Loucy (cell line): ENCODE results near the gene KAT2B.

Experiments
- H2AFZ ChIP-seq: fragments of 200-600 bp; sonication (generic); 2 replicates; pipeline ENCODE4 v1.6.0; 2016; ENCODE audit warnings: antibody characterized with exemption, mild to moderate bottlenecking, low read length, moderate library complexity
- H3F3A ChIP-seq: fragments of 200-600 bp; 2 replicates; pipeline ENCODE4 v1.6.0; 2016; ENCODE audit warnings: antibody characterized with exemption, low read depth, mild to moderate bottlenecking
- H3K27me3 ChIP-seq: fragments of 200-600 bp; sonication (generic); 2 replicates; pipeline ENCODE4 v1.6.1; 2014; ENCODE audit warnings: low read length, mild to moderate bottlenecking; ENCODE audit not compliant: insufficient read depth, poor library complexity, severe bottlenecking
- H3K36me3 ChIP-seq: fragments of 200-600 bp; sonication (generic); 2 replicates; pipeline ENCODE4 v1.6.1; 2016; ENCODE audit warnings: low read length; ENCODE audit not compliant: insufficient read depth
- H3K4me1 ChIP-seq: fragments of 200-600 bp; sonication (generic); 2 replicates; pipeline ENCODE4 v1.5.1; 2014; ENCODE audit warnings: low read length, mild to moderate bottlenecking; ENCODE audit not compliant: insufficient read depth, poor library complexity, severe bottlenecking
- H3K4me2 ChIP-seq: fragments of 200-600 bp; sonication (generic); 2 replicates; pipeline ENCODE4 v1.6.0; 2014; ENCODE audit warnings: antibody characterized with exemption, low read length, low read depth, mild to moderate bottlenecking; ENCODE audit not compliant: poor library complexity, severe bottlenecking
- H3K4me3 ChIP-seq: fragments of 200-600 bp; sonication (generic); 2 replicates; pipeline ENCODE4 v1.5.1; 2014; ENCODE audit warnings: low read length, mild to moderate bottlenecking, mixed read lengths; ENCODE audit not compliant: poor library complexity, severe bottlenecking
- H3K79me2 ChIP-seq: fragments of 200-600 bp; sonication (generic); 2 replicates; pipeline ENCODE4 v1.6.1; 2014; ENCODE audit warnings: low read length; ENCODE audit not compliant: insufficient read depth
- H3K9ac ChIP-seq: fragments of 200-600 bp; sonication (generic); 2 replicates; pipeline ENCODE4 v1.6.0; 2014; ENCODE audit warnings: mild to moderate bottlenecking, low read depth, low read length, moderate library complexity; ENCODE audit not compliant: poor library complexity, severe bottlenecking
- H3K9me2 ChIP-seq: fragments of 200-600 bp; sonication (generic); replicated peaks from 2 replicates; pipeline ENCODE4 v1.6.1; 2016; ENCODE audit warnings: low read depth, low read length, mixed read lengths
- H3K9me3 ChIP-seq: fragments of 200-600 bp; sonication (generic); 2 replicates; pipeline ENCODE4 v1.6.1; 2014; ENCODE audit warnings: mild to moderate bottlenecking, antibody characterized with exemption, low read length, low read depth; ENCODE audit not compliant: insufficient read depth
- H4K20me1 ChIP-seq: fragments of 200-600 bp; sonication (generic); 2 replicates; pipeline ENCODE4 v1.6.0; 2014; ENCODE audit warnings: antibody characterized with exemption, low read length, mild to moderate bottlenecking; ENCODE audit not compliant: insufficient read depth, poor library complexity, severe bottlenecking
- EZH2phosphoT487 ChIP-seq: fragments of 200-600 bp; IDR thresholded peaks from 2 replicates; pipeline ENCODE4 v1.6.1; 2018; ENCODE audit warnings: antibody characterized with exemption, mild to moderate bottlenecking, moderate library complexity, borderline replicate concordance
- TF ChIP-seq, protein P1 (sequence below): fragments of 200-600 bp; sonication (generic); conservative IDR thresholded peaks from 2 replicates; pipeline ENCODE4 v1.5.1; 2014; ENCODE audit warnings: mild to moderate bottlenecking, antibody characterized with exemption, low read length

Gene KAT2B

DNA sequence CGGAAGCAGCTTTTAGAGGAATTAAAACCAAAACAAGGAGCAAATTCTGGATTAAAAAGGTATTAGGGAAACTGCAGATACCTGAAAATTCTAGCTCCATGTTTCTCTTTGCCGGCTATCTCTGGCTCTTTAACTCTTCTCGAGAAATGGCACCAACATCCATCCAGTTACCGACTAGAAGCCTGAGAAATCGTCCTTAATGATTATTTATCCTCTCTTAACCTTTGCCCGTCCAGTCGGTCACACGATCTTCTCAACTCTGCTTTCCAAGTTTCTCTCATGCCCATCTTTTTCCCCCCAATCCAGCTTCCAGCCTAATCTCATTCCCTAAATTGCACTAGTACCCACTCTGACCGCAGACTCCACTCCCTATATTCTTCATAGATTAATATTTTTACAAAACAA is 146.4 kb downstream of the KAT2B start:
- Histone ChIP-seq H3K4me1 (peaks cover 30% of the 10 kb centered on the region), H3K36me3 (peaks cover 11% of the 10 kb centered on the region; the same call in 1 of the 2 replicates), H3K79me2 (peaks cover 42% of the 10 kb centered on the region), H3K9me3 (no peaks in the 10 kb centered on the region), H3F3A (no peaks in the 10 kb centered on the region), H3K27me3 (no peaks in the 10 kb centered on the region), H2AFZ (peak overlapping the region; percentile 79), H4K20me1 (peaks cover 12% of the 10 kb centered on the region), H3K9ac (peak overlapping the region; percentile 90), H3K4me2 (peak overlapping the region; percentile 95), H3K9me2 (no peaks in the 10 kb centered on the region), H3K4me3 (peak overlapping the region; percentile 94)
- TF ChIP-seq EZH2phosphoT487, result no peak

DNA sequence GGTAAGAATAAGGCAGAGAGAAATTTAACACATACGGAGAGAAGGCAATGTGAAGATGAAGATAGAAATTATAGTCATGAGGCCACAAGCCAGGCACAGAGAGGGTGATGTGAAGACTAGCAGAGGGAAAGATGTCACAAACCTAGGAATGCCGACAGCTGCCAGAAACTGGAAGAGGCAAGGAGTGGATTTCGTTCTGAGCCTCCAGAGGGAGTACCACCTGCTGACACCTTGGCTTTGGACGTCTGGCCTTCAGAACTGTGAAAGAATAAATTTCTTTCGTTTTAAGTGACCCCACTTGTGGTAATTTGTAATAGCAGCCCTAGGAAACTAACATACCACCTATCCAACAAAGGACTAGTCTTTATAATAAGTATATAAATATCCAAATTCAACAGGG is 150.7 kb downstream of the KAT2B start:
- Histone ChIP-seq H3K9ac (no peak overlapping the region), H3K4me2 (no peak overlapping the region), H3F3A (no peaks in the 10 kb centered on the region), H3K36me3 (no peaks in the 10 kb centered on the region), H3K79me2 (no peaks in the 10 kb centered on the region), H3K9me2 (no peaks in the 10 kb centered on the region), H3K4me1 (peaks cover 8% of the 10 kb centered on the region), H2AFZ (no peak overlapping the region), H4K20me1 (no peaks in the 10 kb centered on the region), H3K9me3 (no peaks in the 10 kb centered on the region), H3K27me3 (no peaks in the 10 kb centered on the region), H3K4me3 (no peak overlapping the region)
- TF ChIP-seq EZH2phosphoT487, result no peak
- TF ChIP-seq, protein P1, sequence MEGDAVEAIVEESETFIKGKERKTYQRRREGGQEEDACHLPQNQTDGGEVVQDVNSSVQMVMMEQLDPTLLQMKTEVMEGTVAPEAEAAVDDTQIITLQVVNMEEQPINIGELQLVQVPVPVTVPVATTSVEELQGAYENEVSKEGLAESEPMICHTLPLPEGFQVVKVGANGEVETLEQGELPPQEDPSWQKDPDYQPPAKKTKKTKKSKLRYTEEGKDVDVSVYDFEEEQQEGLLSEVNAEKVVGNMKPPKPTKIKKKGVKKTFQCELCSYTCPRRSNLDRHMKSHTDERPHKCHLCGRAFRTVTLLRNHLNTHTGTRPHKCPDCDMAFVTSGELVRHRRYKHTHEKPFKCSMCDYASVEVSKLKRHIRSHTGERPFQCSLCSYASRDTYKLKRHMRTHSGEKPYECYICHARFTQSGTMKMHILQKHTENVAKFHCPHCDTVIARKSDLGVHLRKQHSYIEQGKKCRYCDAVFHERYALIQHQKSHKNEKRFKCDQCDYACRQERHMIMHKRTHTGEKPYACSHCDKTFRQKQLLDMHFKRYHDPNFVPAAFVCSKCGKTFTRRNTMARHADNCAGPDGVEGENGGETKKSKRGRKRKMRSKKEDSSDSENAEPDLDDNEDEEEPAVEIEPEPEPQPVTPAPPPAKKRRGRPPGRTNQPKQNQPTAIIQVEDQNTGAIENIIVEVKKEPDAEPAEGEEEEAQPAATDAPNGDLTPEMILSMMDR, result no peak

DNA sequence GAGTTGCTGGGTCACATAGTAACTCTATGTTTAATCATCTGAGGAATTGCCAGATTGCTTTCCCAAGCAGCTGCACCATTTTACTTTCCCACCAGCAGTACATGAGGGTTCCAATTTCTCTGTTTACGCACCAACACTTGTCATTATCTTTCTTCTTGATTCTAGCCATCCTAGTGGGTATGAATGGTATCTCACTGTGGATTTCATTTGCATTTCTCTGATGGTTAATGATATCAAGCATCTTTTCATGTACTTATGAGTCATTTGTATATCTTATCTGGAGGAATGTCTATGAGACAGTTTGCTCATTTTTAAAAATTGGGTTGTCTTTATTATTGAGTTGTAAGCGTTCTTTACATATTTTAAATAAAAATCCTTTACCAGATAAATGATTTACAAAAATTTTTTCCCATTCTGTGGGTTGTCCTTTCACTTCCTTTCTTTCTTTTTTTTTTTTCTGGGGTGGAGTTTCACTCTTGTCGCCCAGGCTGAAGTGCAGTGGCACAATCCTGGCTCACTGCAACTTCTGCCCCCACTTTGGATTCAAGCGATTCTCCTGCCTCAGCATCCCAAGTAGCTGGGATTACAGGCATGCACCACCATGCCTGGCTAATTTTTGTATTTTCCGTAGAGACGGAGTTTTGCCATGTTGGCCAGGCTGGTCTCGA is 154.7 kb downstream of the KAT2B start:
- Histone ChIP-seq H3K4me1 (no peaks in the 10 kb centered on the region), H3K9me2 (no peaks in the 10 kb centered on the region), H3F3A (no peaks in the 10 kb centered on the region), H3K4me2 (no peak overlapping the region), H2AFZ (no peak overlapping the region), H3K9ac (no peak overlapping the region), H3K4me3 (no peak overlapping the region), H3K79me2 (no peaks in the 10 kb centered on the region), H3K36me3 (no peaks in the 10 kb centered on the region), H3K27me3 (no peaks in the 10 kb centered on the region), H3K9me3 (no peaks in the 10 kb centered on the region), H4K20me1 (no peaks in the 10 kb centered on the region)
- TF ChIP-seq EZH2phosphoT487, result no peak
- TF ChIP-seq, protein P1, result no peak

DNA sequence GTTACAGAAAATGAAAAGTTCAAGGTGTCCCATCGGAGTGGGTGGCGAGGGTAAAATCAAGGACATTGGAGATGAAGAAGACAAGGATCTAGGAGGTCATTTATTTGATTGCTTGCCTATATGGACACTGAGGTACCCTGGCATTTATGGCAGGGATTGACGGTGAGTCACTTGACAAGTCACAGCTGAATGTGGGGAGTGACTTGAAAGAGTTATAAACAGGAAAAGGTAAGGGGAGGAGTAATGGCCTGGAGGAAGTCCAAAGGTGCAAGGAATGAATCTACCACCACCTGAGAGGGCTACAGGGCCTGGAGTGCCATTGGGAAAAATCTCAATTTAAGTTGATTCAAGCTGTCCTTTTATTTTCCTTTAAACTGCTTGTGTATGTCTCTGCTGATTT is 157.5 kb downstream of the KAT2B start:
- H3K4me3 ChIP-seq, result no peak overlapping the region
- H3F3A ChIP-seq, result no peaks in the 10 kb centered on the region
- TF ChIP-seq, protein P1, result no peak
- no peak for TF ChIP-seq EZH2phosphoT487
- H3K4me1 ChIP-seq, result no peaks in the 10 kb centered on the region
- H3K9me3 ChIP-seq, result no peaks in the 10 kb centered on the region
- H3K36me3 ChIP-seq, result no peaks in the 10 kb centered on the region
- no peaks in the 10 kb centered on the region for H3K27me3 ChIP-seq
- H3K9me2 ChIP-seq, result no peaks in the 10 kb centered on the region
- no peak overlapping the region for H2AFZ ChIP-seq
- no peak overlapping the region for H3K4me2 ChIP-seq
- no peaks in the 10 kb centered on the region for H3K79me2 ChIP-seq
- H4K20me1 ChIP-seq, result no peaks in the 10 kb centered on the region
- H3K9ac ChIP-seq, result no peak overlapping the region
